HG03469 (cell line): ENCODE measurements around the gene NCR2.

Experiments
- ATAC-seq: cut with Tn5 transposase; IDR thresholded peaks from one replicate; pipeline ENCODE4 v1.9.1; 2021; ENCODE audit warnings: mild to moderate bottlenecking, moderate library complexity, moderate number of reproducible peaks; ENCODE audit not compliant: unreplicated experiment

NCR2 gene

GRCh38 chr6:41392246-41392645, 56.8 kb downstream of the NCR2 start:
- no peak for ATAC-seq

GRCh38 chr6:41396335-41396734, 60.9 kb downstream of the NCR2 start:
- no peak for ATAC-seq

DNA sequence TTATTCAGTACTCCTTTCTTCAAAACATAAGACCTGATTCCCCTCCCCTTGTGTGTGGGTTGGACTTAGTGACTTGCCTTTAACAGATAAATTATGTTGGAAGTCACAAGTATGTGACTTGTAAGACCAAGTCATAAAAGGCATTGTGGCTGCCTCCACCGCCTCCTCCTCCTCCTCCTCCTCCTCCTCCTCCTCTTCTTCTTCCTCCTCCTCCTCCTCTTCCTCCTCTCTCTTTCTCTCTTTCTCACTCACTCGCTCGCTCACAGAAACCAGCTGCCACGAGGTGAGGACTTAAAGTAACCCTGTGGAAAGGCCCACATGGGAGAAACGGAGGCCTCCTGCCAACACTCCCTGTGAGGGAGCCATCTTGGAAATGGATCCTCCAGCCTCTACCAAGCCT, 64.0 kb downstream of the NCR2 start:
- no peak for ATAC-seq
